Activated naive CD4-positive, alpha-beta T cell treated with anti-CD3 and anti-CD28 coated beads, Interleukin-2, amount 50 U/mL, for 72 hours (primary cell): Measurements from ENCODE around the gene UVRAG. TPM values are rescaled to one million over a fixed set of nuclear protein-coding genes. Genes with fewer than 3 reads are reported as not detected.

ENCODE experiments used
- ATAC-seq, 2 donors: fragments of 150-1000 bp; cut with Tn5 transposase; 2 replicates each; pipeline ENCODE4 v1.10.0; 2021; ENCODE audit warnings: mild to moderate bottlenecking in 2 of 2, moderate library complexity in 2 of 2
- DNase-seq, 2 donors: peaks; one replicate each; pipeline ENCODE4 v3.0.0; 2021 to 2022; ENCODE audit warnings: low spot score in 2 of 2
- H3K27ac Mint-ChIP-seq, 2 donors: one replicate each; pipeline ENCODE4 v1.8.0; 2022; ENCODE audit warnings: mild to moderate bottlenecking in 2 of 2, mixed read lengths in 2 of 2
- H3K36me3 Mint-ChIP-seq, 2 donors: one replicate each; pipeline ENCODE4 v1.8.0; 2022; ENCODE audit warnings: mixed read lengths in 2 of 2
- H3K9me3 Mint-ChIP-seq, 2 donors: one replicate each; pipeline ENCODE4 v1.8.0; 2022; ENCODE audit warnings: mixed read lengths in 2 of 2
- total RNA-seq, 2 donors: library from RNA; stranded (reverse); gene quantifications; one replicate each; pipeline ENCODE4 v1.2.3, GENCODE V29; 2022

Gene UVRAG
- 10 to 100 TPM; 19.9 to 22.4 TPM for total RNA-seq

GRCh38 chr11:75814677-75815344 lies at the start of gene UVRAG:
UVRAG (plus strand) TSS chr11:75815210; CDS start chr11:75815408, 198 bp downstream.
- Mint-ChIP-seq H3K27ac (peak within 1 kb of the TSS in 1 of 2 donors; percentile 95), H3K36me3 (peaks cover 0 to 5% of the 10 kb centered on the region in 2 donors), H3K9me3 (no peaks in the 10 kb centered on the region)
- ATAC-seq (peak; percentile 91 to 94), DNase-seq (peak; percentile 98 to 99)

GRCh38 chr11:75766443-75767227 lies 48.4 kb upstream of the UVRAG start:
- H3K9me3 Mint-ChIP-seq: no peaks in the 10 kb centered on the region
- H3K27ac Mint-ChIP-seq: no peak overlapping the region
- no peak for ATAC-seq
- no peaks in the 10 kb centered on the region for H3K36me3 Mint-ChIP-seq
- DNase-seq: peak in 1 of 2 donors; percentile 35

- DNase-seq (peak in 1 of 2 donors; percentile 37), ATAC-seq (no peak)
- no peak overlapping the region for H3K27ac Mint-ChIP-seq
- H3K36me3 Mint-ChIP-seq: no peaks in the 10 kb centered on the region
- no peaks in the 10 kb centered on the region for H3K9me3 Mint-ChIP-seq
Measured at GRCh38 chr11:75767228-75767572, 47.8 kb upstream of the UVRAG start.

- H3K9me3 Mint-ChIP-seq: no peaks in the 10 kb centered on the region
- no peaks in the 10 kb centered on the region for H3K36me3 Mint-ChIP-seq
- H3K27ac Mint-ChIP-seq: no peak overlapping the region
- ATAC-seq: no peak
- DNase-seq: no peak
Measured at GRCh38 chr11:75767793-75768111, 47.3 kb upstream of the UVRAG start.

- H3K27ac Mint-ChIP-seq: peak within 1 kb of the TSS in 1 of 2 donors; percentile 80
- no peaks in the 10 kb centered on the region for H3K36me3 Mint-ChIP-seq
- DNase-seq (peak; percentile 70 to 71), ATAC-seq (peak; percentile 87 to 90)
- H3K9me3 Mint-ChIP-seq: no peaks in the 10 kb centered on the region
Measured at GRCh38 chr11:75768112-75768908, 46.7 kb upstream of the UVRAG start, which contains the start of gene DGAT2. DGAT2 (plus strand) TSS chr11:75768778; CDS start chr11:75768992, 214 bp downstream.

- DNase-seq (peak in 1 of 2 donors; percentile 37), ATAC-seq (no peak)
- Mint-ChIP-seq H3K27ac (no peak overlapping the region), H3K36me3 (no peaks in the 10 kb centered on the region), H3K9me3 (no peaks in the 10 kb centered on the region)
Measured at GRCh38 chr11:75768909-75769771, 45.9 kb upstream of the UVRAG start.

GRCh38 chr11:75770102-75770501 lies 44.9 kb upstream of the UVRAG start:
- DNase-seq (peak in 1 of 2 donors; percentile 14), ATAC-seq (no peak)
- H3K9me3 Mint-ChIP-seq: no peaks in the 10 kb centered on the region
- H3K36me3 Mint-ChIP-seq: no peaks in the 10 kb centered on the region
- no peak overlapping the region for H3K27ac Mint-ChIP-seq

GRCh38 chr11:75771646-75772410 lies 43.2 kb upstream of the UVRAG start:
- no peak for ATAC-seq
- Mint-ChIP-seq H3K36me3 (no peaks in the 10 kb centered on the region), H3K9me3 (no peaks in the 10 kb centered on the region), H3K27ac (no peak overlapping the region)
- peak in 1 of 2 donors; percentile 37 for DNase-seq

GRCh38 chr11:75773595-75774353 lies 41.2 kb upstream of the UVRAG start:
- ATAC-seq (peak; percentile 76 to 87), DNase-seq (peak; percentile 20 to 43)
- H3K27ac Mint-ChIP-seq: peak overlapping the region in 1 of 2 donors; percentile 30
- no peaks in the 10 kb centered on the region for H3K9me3 Mint-ChIP-seq
- no peaks in the 10 kb centered on the region for H3K36me3 Mint-ChIP-seq

- Mint-ChIP-seq H3K36me3 (no peaks in the 10 kb centered on the region), H3K9me3 (no peaks in the 10 kb centered on the region), H3K27ac (no peak overlapping the region)
- DNase-seq: no peak
- ATAC-seq: no peak
Measured at GRCh38 chr11:75775056-75775455, 40.0 kb upstream of the UVRAG start.

GRCh38 chr11:75776546-75776945 lies 38.5 kb upstream of the UVRAG start:
- no peak overlapping the region for H3K27ac Mint-ChIP-seq
- H3K36me3 Mint-ChIP-seq: no peaks in the 10 kb centered on the region

GRCh38 chr11:75777461-75778110 lies 37.4 kb upstream of the UVRAG start:
- peak in 1 of 2 donors; percentile 49 for ATAC-seq
- H3K9me3 Mint-ChIP-seq: no peaks in the 10 kb centered on the region
- peak overlapping the region; percentile 39 to 46 for H3K27ac Mint-ChIP-seq
- no peaks in the 10 kb centered on the region for H3K36me3 Mint-ChIP-seq
- no peak for DNase-seq

More at GRCh38 chr11:75776546-75776945, 38.5 kb upstream of the UVRAG start:
- ATAC-seq (no peak), DNase-seq (no peak)
- no peaks in the 10 kb centered on the region for H3K9me3 Mint-ChIP-seq

- no peak for DNase-seq
- Mint-ChIP-seq H3K36me3 (no peaks in the 10 kb centered on the region), H3K27ac (no peak overlapping the region), H3K9me3 (no peaks in the 10 kb centered on the region)
- ATAC-seq: no peak
Measured at GRCh38 chr11:75778962-75779361, 36.0 kb upstream of the UVRAG start.

GRCh38 chr11:75779960-75780359 lies 35.0 kb upstream of the UVRAG start:
- no peak overlapping the region for H3K27ac Mint-ChIP-seq
- H3K9me3 Mint-ChIP-seq: no peaks in the 10 kb centered on the region
- no peak for ATAC-seq

More at GRCh38 chr11:75779960-75780359, 35.0 kb upstream of the UVRAG start:
- no peak for DNase-seq
- no peaks in the 10 kb centered on the region for H3K36me3 Mint-ChIP-seq
